Stimulated activated CD8-positive, alpha-beta memory T cell treated with anti-CD3 and anti-CD28 coated beads, Interleukin-12 subunit alpha, Interleukin-12 subunit beta, amount 100 ng/mL, for 1 hour (primary cell): ENCODE results near the gene AGMAT.

Source experiments
- DNase-seq: peaks from one replicate; pipeline ENCODE4 v3.0.0-alpha.2; 2020; ENCODE audit warnings: low read depth

The AGMAT gene

DNA sequence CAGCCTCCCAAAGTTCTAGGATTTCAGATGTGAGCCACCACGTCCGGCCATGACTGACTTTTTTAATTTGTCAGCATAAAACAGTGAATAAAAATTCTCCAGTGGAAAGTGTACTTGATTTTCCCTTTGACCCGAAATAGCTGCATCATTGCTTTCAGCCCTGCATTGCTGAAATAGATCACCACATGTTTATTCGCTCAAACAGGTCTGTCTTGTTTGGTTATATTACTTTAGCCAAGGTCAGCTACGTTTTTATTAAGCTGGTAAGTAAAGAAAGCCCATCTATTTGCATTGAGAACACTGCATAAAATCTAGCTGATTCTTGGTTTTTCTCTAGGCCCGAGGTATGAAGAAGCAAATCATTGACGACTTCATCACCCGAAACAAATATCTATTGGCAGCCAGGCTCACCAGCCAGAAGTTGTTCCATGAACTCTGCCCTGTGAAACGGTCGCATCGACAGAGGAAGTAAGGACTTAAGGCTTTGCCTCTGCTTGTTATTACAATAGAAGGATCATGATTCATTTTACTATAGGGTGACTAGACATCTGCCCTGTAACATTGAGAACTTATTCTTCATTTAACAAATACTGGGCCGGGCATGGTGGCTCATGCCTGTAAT, 25.6 kb downstream of the AGMAT start:
- DNase-seq, result no peak

DNA sequence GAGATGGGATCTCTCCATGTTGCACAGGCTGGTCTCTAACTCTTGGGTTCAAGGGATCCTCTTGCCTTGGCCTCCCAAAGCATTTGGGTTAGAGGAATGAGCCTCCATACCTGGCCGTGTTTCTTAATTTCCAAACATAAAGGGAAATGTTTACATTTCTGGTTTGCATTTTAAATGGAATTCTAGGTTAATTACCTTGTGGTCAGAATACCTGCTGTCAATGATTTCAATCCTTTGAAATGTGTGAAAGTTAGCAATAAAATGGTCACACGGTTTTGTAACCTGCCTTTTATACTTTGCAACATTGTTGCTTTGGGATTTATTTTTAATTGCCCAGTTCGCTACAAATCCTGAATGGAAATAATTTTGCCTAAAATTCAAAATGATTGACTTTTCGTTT, 26.3 kb downstream of the AGMAT start:
- no peak for DNase-seq

DNA sequence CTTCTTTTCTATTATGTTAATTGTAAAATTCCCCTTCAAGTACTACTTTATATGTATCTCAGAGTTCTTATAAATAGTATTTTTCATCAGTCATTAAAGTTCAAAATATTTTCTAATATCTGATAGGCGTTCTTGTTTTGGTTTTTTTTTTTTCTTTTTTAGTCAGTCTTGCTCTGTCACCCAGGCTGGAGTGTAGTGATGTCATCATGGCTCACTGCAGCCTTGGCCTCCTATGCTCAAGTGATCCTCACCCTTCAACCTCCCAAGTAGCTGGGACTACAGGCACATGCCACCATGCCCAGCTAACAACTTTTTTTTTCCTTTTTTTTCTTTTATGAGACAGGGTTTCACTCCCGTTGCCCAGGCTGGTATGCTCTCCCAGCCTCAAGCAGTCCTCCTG, 27.3 kb downstream of the AGMAT start:
- no peak for DNase-seq

DNA sequence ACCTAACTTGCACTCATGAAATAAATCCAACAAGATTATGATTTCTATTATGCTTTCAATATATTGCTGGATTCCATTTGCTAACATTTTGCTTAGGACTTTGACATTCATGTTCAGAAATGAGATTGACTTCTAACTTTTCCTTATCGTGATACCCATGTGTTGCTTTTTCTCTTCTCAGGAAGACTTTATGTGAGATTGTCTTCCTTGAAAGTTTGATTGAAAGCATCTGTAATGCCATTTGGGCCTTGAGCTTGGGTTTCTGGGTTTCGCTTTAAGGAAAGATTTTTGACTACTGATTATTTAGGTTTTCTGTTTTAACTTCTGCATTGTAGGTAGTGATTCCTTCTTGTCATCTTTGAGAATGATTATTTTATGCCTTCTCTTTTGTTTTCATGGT, 27.8 kb downstream of the AGMAT start:
- no peak for DNase-seq

DNA sequence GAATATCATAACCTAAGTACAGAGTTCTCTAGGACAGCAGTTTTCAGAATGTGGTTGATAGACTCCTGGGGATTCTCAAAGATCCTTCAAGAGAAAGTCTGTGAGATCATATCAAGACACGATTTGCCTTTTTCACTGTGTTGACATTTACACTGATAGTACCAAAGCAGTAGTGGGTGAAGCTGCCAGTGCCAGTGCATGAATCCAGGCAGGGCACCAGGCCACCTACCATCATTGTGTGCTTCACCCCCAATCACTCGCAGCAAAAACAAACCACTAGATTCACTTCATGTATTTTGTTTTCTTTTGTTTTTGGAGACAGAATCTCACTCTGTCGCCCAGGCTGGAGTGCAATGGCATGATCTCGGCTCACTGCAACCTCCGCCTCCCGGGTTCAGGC, 34.3 kb downstream of the AGMAT start:
- DNase-seq, result no peak

DNA sequence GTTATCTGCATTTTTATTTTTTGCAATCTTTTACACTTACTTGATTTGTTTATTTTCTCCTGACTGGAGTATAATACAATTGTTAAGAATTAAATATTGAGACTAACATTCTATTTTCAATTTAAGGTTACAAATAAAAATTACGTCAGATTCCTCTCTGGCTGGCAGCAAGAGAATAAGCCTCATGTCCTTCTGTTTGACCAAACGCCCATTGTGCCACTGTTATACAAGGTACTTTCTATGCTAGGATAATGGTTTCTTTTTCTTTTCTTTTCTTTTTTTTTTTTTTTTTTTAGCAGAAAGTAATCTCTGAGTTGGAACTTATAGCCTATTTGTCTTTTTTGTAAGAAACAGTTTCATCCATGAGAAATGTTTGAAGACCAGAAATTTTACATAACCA, 38.2 kb downstream of the AGMAT start:
- DNase-seq, result no peak

DNA sequence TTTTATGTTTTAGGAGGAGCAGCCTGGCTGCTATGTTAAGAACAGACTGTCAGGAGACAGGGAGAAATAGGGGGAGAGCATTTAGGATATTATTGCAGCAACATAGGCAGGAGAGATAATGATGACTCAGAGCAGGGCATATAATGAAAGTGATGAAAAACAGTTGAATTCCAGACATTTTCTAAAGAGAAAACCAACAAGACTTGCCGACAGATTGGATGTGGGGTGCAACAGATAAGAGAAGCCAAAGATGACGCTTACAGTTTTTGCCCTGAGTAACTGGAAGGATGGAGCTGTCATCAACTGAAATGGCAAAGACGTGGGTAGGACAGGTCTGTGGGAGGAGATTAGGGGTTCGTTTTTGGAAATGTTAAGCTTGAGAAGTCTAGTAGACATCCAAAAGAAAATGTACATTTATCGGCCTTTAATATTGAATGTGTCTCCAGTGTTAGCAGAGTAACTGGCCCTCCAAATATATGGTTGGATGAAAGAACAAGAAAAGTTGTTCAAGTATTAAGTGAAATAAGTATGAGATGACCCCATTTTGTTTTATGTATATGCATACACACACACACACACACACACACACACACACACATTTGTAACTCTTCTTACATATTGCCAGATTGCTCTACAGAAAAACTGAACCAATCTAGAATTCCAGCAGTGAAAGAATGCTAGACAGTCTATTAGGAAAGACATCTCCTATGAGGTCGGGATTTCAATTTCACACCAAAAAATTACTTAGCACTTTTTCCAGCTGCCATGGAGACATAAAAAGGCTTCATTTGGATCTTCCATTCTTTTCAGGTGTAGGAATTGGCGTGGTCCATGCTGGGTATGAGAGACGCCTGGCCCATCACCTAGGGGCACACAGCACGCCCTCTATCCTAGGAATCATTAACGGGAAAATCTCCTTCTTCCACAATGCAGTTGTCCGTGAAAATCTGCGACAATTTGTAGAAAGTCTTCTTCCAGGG, 41.0 kb downstream of the AGMAT start:
- DNase-seq, result no peak

DNA sequence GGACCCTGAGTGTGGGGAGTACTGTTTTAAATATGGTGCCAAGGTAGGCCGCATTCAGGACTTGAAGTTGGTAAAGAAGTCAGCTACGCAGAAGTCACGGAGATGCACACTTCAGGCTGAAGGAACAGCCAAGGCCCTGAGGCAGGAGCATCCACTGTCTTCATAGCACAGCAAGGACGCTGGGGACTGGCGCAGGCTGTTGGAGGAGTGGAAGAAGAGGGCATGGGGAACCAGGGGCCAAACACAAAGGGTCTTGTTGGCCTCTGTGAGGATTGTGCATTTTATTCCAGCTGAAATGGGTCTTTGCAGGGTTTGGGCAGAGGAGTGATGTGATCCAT, 41.6 kb downstream of the AGMAT start:
- no peak for DNase-seq

DNA sequence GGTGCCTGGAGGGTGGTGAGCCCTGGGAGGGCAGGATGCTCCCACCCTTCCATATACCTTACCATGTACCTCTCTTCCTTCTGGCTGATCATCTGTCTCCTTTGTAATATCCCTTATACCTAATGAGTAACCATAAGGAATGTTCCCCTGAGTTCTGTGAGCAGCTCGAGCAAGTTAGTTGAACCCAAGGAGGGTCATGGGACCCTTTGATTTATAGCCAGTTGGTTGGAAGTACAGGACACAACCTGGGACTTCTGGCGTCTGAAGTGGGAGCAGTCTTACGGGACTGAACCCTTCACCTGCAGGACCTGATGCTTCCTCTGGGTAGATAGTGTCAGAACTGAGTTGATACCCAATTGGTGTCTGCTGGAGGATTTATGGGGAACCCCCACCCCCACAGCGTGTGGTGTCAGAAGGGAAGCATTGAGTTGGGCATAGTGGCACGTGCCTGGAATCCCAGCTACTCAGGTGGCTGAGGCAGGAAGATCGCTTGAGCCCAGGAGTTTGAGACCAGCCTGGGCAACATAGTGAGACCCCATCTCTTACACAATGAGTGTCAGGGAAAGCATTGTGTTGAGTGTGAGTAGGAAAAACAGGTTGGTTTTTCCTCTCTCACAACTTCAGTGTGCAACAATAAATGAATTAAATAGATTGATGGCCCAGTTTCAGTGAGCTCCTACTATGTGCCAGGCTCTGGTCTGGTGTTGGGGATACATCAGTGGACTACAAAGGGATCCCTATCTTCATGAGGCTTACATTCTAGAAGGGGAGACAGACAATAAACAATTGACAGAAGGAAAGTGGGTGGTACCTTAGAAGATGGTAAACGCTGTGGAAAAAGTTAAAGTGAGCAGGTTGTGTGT, 42.2 kb downstream of the AGMAT start:
- DNase-seq, result no peak

DNA sequence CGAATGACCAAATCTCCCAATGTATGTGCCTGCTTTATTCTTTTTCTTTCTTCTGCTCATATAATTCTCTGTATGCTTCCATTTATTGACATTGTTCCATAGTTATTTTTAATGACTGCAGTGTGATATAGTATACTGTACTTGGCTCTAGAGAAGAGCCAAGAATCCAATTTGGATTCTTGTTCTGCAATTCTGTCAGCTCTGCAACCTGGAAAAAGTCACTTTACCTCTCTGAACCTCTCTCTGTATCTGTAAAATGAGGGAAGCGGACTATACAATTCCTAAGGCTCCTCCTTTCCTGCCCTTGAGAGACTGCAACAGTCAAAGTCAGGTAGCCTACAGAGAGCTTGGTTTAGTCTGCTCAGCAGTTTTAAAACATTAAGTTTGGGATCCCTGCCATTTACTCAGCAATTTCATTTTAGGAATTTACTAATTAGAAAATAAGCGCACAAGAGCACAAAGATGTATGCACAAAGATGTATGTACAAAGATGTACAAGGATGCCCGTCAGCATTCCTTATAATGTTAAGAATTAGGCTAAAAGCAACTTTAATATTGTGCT, 43.5 kb downstream of the AGMAT start:
- DNase-seq, result no peak

DNA sequence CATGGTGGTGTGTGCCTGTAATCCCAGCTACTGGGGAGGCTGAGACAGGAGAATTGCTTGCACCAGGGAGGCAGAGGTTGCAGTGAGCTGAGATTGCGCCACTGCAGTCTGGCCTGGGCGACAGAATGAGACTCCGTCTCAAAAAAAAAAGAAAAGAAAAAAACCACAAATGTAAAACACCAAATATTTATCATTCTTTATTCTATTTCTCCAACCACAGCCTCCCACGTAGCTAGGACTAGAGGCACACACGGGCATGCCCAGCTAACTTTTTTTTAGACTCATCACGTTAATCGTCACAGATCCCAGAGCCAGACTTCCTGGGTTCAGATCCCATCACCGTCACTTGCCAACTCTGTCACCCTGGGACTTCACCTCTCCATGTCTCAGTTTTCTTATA, 44.7 kb downstream of the AGMAT start:
- DNase-seq, result no peak

DNA sequence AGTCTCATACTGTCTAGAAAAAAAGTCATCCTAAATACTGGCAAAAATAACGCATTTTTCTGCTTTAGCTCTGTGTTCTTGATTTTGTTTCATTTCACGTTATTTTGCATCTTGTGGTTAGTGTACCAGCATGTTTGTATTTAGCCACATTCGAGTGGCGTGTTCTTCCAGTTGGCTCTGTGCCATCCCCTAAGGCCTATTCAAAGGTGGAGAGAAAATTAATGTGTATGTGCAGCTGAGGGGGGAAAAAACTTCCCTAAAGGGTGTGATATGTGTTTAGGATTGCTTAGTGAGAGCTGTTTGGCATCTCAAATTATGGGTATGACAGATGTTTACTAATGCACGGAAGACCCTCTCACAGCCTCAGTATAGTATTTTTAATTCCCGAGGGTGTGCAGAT, 46.1 kb downstream of the AGMAT start:
- no peak for DNase-seq

DNA sequence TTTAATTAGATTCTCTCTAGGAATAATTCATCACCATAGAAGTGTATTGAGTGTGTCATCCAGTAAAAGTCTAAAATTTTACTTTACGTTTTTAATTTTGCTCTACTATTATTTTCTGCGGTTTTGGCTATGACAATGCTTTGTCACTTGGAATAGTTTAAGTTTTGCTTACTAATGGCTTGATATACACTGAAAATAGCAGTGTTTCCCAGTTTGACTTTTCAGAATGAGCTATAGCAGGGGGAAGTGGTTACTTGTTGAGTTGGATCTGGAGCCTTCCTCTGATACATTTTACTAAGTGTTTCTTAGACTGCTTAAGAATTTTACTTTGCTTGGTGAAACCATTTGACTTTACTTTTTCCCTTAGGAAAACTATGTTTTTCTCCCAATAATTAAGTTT, 53.2 kb downstream of the AGMAT start:
- DNase-seq, result no peak

DNA sequence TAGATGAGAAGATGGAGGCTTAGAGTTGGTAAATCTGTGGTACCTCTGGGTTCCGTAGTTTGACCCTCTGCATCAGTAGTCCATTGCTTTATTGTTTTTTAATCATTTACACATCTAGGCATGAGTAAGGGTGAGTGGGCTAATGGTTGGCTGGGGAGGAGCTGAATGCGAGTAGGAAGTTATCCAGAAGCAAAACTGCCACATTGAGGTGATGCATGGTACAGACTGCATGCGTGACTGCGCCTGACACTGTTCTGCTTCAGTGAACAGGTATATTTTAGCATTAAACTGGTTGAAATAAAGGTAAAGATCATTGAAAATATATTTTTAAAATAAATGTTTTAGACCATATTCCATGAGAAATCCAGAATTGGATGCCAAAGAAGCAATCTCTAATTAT, 53.8 kb downstream of the AGMAT start:
- no peak for DNase-seq

DNA sequence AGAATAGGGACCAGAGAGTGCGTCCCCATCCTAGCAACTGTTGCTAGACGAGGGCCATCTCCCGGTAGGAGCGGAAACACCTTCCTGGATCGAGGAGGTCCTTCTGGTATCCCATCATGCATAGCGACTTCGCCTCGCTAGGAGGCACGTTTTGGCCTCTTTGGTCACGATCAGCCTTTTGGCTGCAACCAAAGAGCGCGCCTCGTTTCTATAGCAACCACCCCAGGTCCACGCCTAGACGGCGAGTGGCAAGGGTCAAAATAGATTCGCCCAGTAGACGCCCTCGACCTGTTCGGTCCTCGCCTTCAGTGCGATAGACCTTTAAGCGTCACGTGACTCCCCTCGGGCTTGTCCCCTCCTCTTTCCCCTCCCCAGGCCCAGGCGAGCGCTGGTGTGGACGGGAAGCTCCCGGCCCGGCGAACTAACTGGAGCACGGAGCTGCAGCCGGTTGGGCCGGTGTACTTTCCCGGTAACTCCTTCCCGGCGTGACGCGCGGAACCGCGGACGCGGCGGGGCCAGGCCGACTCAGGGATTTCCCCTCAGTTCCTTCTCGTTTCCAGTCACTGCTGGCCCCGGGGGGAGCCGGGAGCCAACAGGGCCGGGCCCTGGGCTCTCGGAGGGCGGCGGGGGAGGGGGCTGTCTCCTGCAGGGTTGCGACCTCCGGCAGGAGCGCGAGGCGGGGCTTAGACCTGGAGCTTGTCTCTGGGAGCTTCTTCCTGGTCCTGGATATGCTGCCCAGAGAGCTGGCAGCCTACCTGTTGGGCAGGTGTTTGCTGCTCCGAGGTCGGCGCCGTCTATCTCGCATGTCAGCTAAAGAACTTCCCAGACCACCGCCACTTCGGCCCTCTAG, 58.1 kb downstream of the AGMAT start, which contains the start of gene DNAJC16:
TSS of gene DNAJC16 (plus strand) at position 359 of the 850 bp plus-strand sequence. CDS start 2,258 bp downstream, outside the sequence.
- peak; percentile 95 for DNase-seq

DNA sequence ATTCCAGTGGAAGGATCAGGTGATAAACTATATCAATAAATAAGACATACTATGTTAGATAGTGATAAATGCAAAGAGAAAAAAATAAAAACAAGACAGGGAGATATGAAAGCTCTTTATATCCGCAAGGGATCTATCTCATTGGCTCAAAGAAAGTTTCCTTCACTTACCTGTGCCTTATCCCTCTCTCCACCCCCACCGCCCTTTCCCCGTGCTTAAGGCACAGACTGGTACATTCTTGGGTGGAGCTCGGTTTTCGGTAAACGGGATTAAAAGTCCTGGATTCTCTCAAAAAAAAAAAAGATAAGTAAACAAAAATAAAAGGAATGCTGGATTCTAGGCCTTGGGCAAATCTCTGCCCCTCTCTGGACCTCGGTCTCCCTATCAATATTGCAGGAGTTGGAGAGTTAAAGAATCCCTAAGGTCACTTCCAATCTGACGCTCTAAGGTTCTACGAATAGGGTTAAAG, 58.8 kb downstream of the AGMAT start:
- DNase-seq, result no peak

DNA sequence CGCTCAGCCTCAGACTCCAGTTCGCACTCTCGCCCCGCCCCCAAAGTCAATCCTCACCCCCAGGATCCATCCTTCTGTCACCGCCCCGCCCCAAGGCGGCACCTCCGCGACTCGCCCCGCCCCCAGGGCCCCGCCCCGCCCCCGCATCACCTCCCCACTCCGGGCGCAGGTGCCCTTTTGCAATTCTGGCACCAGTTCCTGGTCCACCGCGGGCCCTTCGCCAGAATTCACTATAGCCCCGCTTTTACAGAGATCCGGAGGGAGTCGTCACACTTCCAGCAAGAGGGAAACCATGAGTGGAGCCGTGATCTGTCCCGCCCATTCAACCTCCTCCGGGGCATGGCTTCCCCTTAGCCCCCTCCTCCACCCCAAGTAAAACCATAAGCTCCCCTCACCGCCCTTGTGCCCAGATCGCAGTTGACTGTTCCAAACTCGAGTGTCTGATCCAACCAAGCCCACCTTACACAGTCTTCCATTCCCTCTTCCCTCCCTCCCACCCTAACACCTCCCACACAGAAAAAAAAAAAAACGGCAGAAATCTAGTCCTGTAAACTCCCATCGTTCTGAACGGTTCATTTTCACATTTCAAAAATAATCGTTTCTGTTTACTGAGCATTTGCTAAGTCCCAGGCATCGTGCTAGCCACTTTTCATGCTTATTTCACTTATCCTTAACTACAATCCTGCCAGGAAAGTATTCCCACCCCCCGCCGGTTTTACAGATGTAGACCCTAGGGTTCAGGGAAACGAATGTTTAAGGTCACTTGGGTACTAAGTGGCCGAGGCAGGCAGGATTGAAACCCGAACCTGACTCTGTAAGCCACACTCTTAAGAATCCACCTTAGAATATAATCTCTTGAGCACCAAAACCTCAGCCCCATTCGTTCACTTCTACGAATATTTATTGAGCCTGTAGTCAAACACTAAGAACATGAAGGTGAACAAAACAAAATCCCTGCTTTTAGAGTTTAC, 59.5 kb downstream of the AGMAT start:
- no peak for DNase-seq

DNA sequence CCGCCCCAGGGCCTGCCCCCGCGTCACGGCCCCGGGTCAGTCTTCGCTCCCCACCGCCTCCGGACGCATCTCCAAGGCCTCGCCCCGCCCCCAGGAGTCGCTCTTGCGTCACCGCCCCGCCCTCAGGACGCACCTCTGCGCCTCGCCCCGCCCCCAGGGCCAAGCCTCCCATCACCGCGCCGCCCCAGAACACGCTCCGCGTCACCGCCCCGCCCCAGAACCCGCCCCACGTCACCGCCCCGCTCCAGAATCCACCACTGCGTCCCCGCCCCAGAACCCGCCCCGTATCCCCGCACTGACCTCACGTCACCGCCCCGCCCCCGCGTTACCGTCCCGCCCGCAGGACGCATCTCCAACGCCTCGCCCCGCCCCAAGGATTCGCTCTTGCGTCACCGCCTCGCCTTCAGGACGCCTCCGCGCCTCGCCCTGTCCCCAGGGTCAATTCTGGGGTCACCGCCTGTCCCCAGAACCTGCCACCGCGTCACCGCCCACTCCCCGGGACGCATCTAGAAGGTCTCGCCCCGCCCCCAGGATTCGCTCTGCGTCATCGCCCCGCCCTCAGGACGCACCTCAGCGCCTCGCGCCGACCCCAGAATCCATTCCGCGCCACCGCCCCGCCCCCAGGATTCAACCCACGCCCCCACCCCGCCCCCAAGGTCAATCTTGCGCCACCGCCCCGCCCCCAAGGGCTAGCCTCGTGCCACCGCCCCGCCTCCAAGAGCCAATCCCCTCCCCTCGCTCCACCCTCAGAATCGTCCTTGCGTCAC, 60.4 kb downstream of the AGMAT start:
- peak; percentile 100 for DNase-seq

DNA sequence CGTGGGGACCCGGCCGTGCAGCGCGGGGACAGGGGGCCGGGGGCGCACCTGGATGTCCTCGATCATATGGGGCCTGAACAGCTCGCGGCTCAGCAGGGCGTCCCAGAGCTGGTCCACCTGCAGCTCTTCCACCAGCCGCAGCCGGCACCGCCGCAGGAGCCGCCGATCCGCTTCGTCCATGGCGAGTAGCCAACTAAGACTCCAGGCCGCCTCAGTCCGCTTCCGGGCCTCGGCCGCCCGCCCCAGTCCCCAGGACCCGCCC, 60.9 kb downstream of the AGMAT start, which contains the start of gene CASP9:
TSS of gene CASP9 (minus strand) at position 195 of the 262 bp plus-strand sequence. CDS start at position 180, 15 bp downstream.
- DNase-seq, result no peak
